Endometrial microvascular endothelial cells (primary cell): ENCODE results near the gene DGUOK. TPM values are rescaled to one million over a fixed set of nuclear protein-coding genes. Genes with fewer than 3 reads are reported as not detected.

Experiments
- in situ Hi-C: cut with HindIII; loops from 2 replicates; pipeline ENCODE4 v1.10.0; 2017; ENCODE audit warnings: low sequenced_read_pairs, low pct_unique_long_range_greater_than_20kb; ENCODE audit errors: inconsistent ontology term
- total RNA-seq: library from RNA; depleted of rRNA; stranded (reverse); fragments of >200 nt; gene quantifications from one replicate; pipeline ENCODE4 v1.2.3, GENCODE V29; 2015; ENCODE audit errors: inconsistent ontology term

Gene DGUOK
- total RNA-seq, 1 donor from 2014 or later: 48.4 TPM

GRCh38 chr2:73969356-73969755, 42.7 kb downstream of the DGUOK start:
- in situ Hi-C loops: no loop called here

GRCh38 chr2:73970141-73970803, 43.6 kb downstream of the DGUOK start:
- in situ Hi-C loops: no loop called here

- in situ Hi-C loops: no loop called here
Observed at GRCh38 chr2:73970850-73971471, 44.3 kb downstream of the DGUOK start.

- in situ Hi-C loops: no loop called here
Observed at GRCh38 chr2:73971722-73972121, 45.0 kb downstream of the DGUOK start.

- in situ Hi-C loops: no loop called here
Observed at GRCh38 chr2:73972846-73973245, 46.2 kb downstream of the DGUOK start.

- in situ Hi-C loops: no loop called here
Observed at GRCh38 chr2:73975731-73976130, 49.1 kb downstream of the DGUOK start.

GRCh38 chr2:73976803-73977202, 50.1 kb downstream of the DGUOK start:
- in situ Hi-C loops: no loop called here

GRCh38 chr2:73977466-73977865, 50.8 kb downstream of the DGUOK start:
- in situ Hi-C loops: no loop called here

GRCh38 chr2:73979021-73979420, 52.3 kb downstream of the DGUOK start:
- in situ Hi-C loops: no loop called here

- in situ Hi-C loops: no loop called here
Observed at GRCh38 chr2:73979686-73980085, 53.0 kb downstream of the DGUOK start.

- in situ Hi-C loops: no loop called here
Observed at GRCh38 chr2:73980566-73980965, 53.9 kb downstream of the DGUOK start.

GRCh38 chr2:73981081-73982001, 54.7 kb downstream of the DGUOK start:
- in situ Hi-C loops: no loop called here

- in situ Hi-C loops: no loop called here
Observed at GRCh38 chr2:73982140-73982617, 55.5 kb downstream of the DGUOK start.

GRCh38 chr2:73983322-73984202, 56.9 kb downstream of the DGUOK start:
- in situ Hi-C loops: no loop called here

- in situ Hi-C loops: no loop called here
Observed at GRCh38 chr2:73984203-73984921, 57.7 kb downstream of the DGUOK start, which contains the start of gene TET3. TSS of gene TET3 (plus strand) at chr2:73984910. CDS start at chr2:73986404, 1,494 bp downstream.

- in situ Hi-C loops: no loop called here
Observed at GRCh38 chr2:73984922-73985307, 58.2 kb downstream of the DGUOK start.

GRCh38 chr2:73985308-73986084, 58.8 kb downstream of the DGUOK start:
- in situ Hi-C loops: no loop called here
